ENCODE data around the gene PDE4D.

GRCh38 chr5:59501316-59501715 is 392.2 kb downstream of the PDE4D start:
- no peak for TF ChIP-seq CTCF (IDR thresholded peaks at IDR 0.05)
- no peak for TF ChIP-seq ZNF396 (CRISPR knock-in tag; IDR thresholded peaks at IDR 0.05; ENCODE audit: borderline replicate concordance)
- no peak for TF ChIP-seq HMGXB4 (CRISPR knock-in tag; IDR thresholded peaks at IDR 0.05)
- no peak for TF ChIP-seq ZBTB21 (CRISPR knock-in tag; IDR thresholded peaks at IDR 0.05; ENCODE audit: borderline replicate concordance)
- no peak for TF ChIP-seq CREB1 (CRISPR knock-in tag; IDR thresholded peaks at IDR 0.05)
- TF ChIP-seq ZNF263 (CRISPR knock-in tag; IDR thresholded peaks at IDR 0.05; ENCODE audit: low read depth), result no peak
- TF ChIP-seq USF2 (CRISPR knock-in tag; IDR thresholded peaks at IDR 0.05), result no peak
- TF ChIP-seq ZNF416 (CRISPR knock-in tag; IDR thresholded peaks at IDR 0.05), result no peak
